PC-9 (cell line): ENCODE data around the gene LRRC72.

Experiments
- CTCF ChIP-seq: fragments of 200-600 bp; sonication (generic); conservative IDR thresholded peaks from 2 replicates; pipeline ENCODE4 v1.6.1; 2017; ENCODE audit warnings: mixed run types, antibody characterized with exemption, mild to moderate bottlenecking, moderate library complexity
- EZH2 ChIP-seq: fragments of 200-600 bp; sonication (generic); IDR thresholded peaks from 2 replicates; pipeline ENCODE4 v1.8.0; 2017; ENCODE audit warnings: antibody characterized with exemption, low read depth

GRCh38 chr7:16581286-16581685, 54.7 kb downstream of the LRRC72 start:
- TF ChIP-seq CTCF (no peak), EZH2 (no peak)
